Panc1 (cell line): Measurements from ENCODE around the gene NTF4. TPM values are rescaled to one million over a fixed set of nuclear protein-coding genes. Genes with fewer than 3 reads are reported as not detected.

Experiments
- total RNA-seq: library from RNA; stranded (reverse); gene quantifications from one replicate; pipeline ENCODE4 v1.2.1, GENCODE V29; 2021; ENCODE audit not compliant: unreplicated experiment

Gene NTF4
- total RNA-seq, 1 experiment from 2014 or later: 0.39 TPM

Other genes with a start within 250 kb of the NTF4 start
- gene HSD17B14, start 228.3 kb downstream of the NTF4 start, total RNA-seq: 20.8 TPM
- 4.2 TPM for gene PLEKHA4, start 196.2 kb downstream of the NTF4 start, total RNA-seq
- 27.1 TPM for gene PPP1R15A, start 192.4 kb downstream of the NTF4 start, total RNA-seq
- 0.15 TPM for gene TULP2, start 166.1 kb downstream of the NTF4 start, total RNA-seq
- 102 TPM for gene NUCB1, start 164.5 kb downstream of the NTF4 start, total RNA-seq
- 0.85 TPM for gene DHDH, start 131.1 kb downstream of the NTF4 start, total RNA-seq
- 100 TPM for gene BAX, start 109.9 kb downstream of the NTF4 start, total RNA-seq
- gene FTL, start 99.5 kb downstream of the NTF4 start, total RNA-seq: 1,332 TPM
- gene GYS1, start 71.5 kb downstream of the NTF4 start, total RNA-seq: 20.2 TPM
- 170 TPM for gene RUVBL2, start 70.9 kb downstream of the NTF4 start, total RNA-seq
- gene LHB, start 47.7 kb downstream of the NTF4 start, total RNA-seq: 0.39 TPM
- not detected for gene CGB3, start 40.5 kb downstream of the NTF4 start, total RNA-seq
- gene CGB2, start 32.9 kb downstream of the NTF4 start, total RNA-seq: not detected
- gene CGB1, start 27.9 kb downstream of the NTF4 start, total RNA-seq: not detected
- not detected for gene CGB5, start 21.0 kb downstream of the NTF4 start, total RNA-seq
- gene CGB8, start 15.7 kb downstream of the NTF4 start, total RNA-seq: not detected
- 0.95 TPM for gene CGB7, start 7.1 kb downstream of the NTF4 start, total RNA-seq
- 0.03 TPM for gene KCNA7, start 7.9 kb upstream of the NTF4 start, total RNA-seq
- gene SNRNP70, start 20.6 kb upstream of the NTF4 start, total RNA-seq: 180 TPM
- 6.4 TPM for gene LIN7B, start 49.6 kb upstream of the NTF4 start, total RNA-seq
- gene C19orf73, start 54.3 kb upstream of the NTF4 start, total RNA-seq: 1.4 TPM
- gene PPFIA3, start 54.7 kb upstream of the NTF4 start, total RNA-seq: 21.7 TPM
- 0.13 TPM for gene HRC, start 90.6 kb upstream of the NTF4 start, total RNA-seq
- gene TRPM4, start 93.0 kb upstream of the NTF4 start, total RNA-seq: 19.4 TPM